IPS-11a (cell line): Measurements from ENCODE around the gene ADAMTS2.

Experiments used
- H3K4me3 ChIP-seq: one replicate; pipeline ENCODE4 v1.5.1; 2013; ENCODE audit warnings: low read depth, low read length, control low read depth

Gene ADAMTS2

GRCh38 chr5:179258001-179258921, 87.0 kb downstream of the ADAMTS2 start:
- no peak overlapping the region for H3K4me3 ChIP-seq

- H3K4me3 ChIP-seq, result no peak overlapping the region
Measured at GRCh38 chr5:179257176-179257682, 88.0 kb downstream of the ADAMTS2 start.

GRCh38 chr5:179256328-179257175, 88.7 kb downstream of the ADAMTS2 start:
- H3K4me3 ChIP-seq, result no peak overlapping the region

- no peak overlapping the region for H3K4me3 ChIP-seq
Measured at GRCh38 chr5:179255527-179256327, 89.5 kb downstream of the ADAMTS2 start.

GRCh38 chr5:179254638-179255271, 90.5 kb downstream of the ADAMTS2 start:
- H3K4me3 ChIP-seq, result no peak overlapping the region

GRCh38 chr5:179253730-179254129, 91.5 kb downstream of the ADAMTS2 start:
- H3K4me3 ChIP-seq, result no peak overlapping the region

GRCh38 chr5:179251276-179251969, 93.8 kb downstream of the ADAMTS2 start:
- H3K4me3 ChIP-seq, result no peak overlapping the region

GRCh38 chr5:179250561-179251225, 94.6 kb downstream of the ADAMTS2 start:
- H3K4me3 ChIP-seq, result no peak overlapping the region

GRCh38 chr5:179246227-179246626, 99.0 kb downstream of the ADAMTS2 start:
- no peak overlapping the region for H3K4me3 ChIP-seq

GRCh38 chr5:179245031-179245430, 100.2 kb downstream of the ADAMTS2 start:
- H3K4me3 ChIP-seq, result no peak overlapping the region

- no peak overlapping the region for H3K4me3 ChIP-seq
Measured at GRCh38 chr5:179244044-179244443, 101.2 kb downstream of the ADAMTS2 start.

GRCh38 chr5:179243333-179243732, 101.9 kb downstream of the ADAMTS2 start:
- H3K4me3 ChIP-seq, result no peak overlapping the region

GRCh38 chr5:179242676-179243075, 102.6 kb downstream of the ADAMTS2 start:
- H3K4me3 ChIP-seq, result no peak overlapping the region

- no peak overlapping the region for H3K4me3 ChIP-seq
Measured at GRCh38 chr5:179241764-179242370, 103.4 kb downstream of the ADAMTS2 start.

GRCh38 chr5:179241175-179241574, 104.1 kb downstream of the ADAMTS2 start:
- H3K4me3 ChIP-seq, result no peak overlapping the region

GRCh38 chr5:179240561-179240960, 104.7 kb downstream of the ADAMTS2 start:
- H3K4me3 ChIP-seq, result no peak overlapping the region

- no peak overlapping the region for H3K4me3 ChIP-seq
Measured at GRCh38 chr5:179239256-179240135, 105.8 kb downstream of the ADAMTS2 start.

- H3K4me3 ChIP-seq, result no peak overlapping the region
Measured at GRCh38 chr5:179238628-179238970, 106.7 kb downstream of the ADAMTS2 start.
